ENCODE measurements around the gene CCDC167. TPM values are rescaled to one million over a fixed set of nuclear protein-coding genes. Genes with fewer than 3 reads are reported as not detected.

CCDC167 gene
- total RNA-seq, 1 donor from 2014 or later = 28.4 TPM

DNA sequence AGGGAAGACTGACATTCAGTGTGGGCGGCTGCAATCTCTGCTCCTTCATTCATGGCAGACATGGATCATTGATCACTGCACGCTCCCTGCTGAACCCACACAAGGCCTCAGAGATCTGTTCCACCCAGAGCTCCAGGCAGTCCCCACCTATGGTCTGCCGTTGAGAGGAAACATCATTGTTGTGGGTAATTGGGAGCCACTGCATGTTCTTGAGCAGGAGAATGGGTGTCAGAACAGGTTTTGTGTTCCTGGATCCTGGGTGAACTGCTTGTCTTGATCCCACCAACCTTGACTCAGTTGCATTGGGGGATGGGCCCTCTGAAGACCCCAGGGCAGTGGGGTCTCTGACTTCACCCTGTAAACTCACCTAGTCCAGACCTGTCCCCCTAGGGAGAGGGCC lies 23.1 kb upstream of the CCDC167 start:
- H3K27me3 ChIP-seq = no peaks in the 10 kb centered on the region
- intact Hi-C loops (cut with DNase I) = no loop called here
- no peaks in the 10 kb centered on the region for H3K36me3 ChIP-seq
- no peak for DNase-seq (ENCODE audit: low spot score in 2 of 2)
- H3K9me3 ChIP-seq = no peaks in the 10 kb centered on the region
- no peaks in the 10 kb centered on the region for H3K4me1 ChIP-seq
- TF ChIP-seq, protein P1, sequence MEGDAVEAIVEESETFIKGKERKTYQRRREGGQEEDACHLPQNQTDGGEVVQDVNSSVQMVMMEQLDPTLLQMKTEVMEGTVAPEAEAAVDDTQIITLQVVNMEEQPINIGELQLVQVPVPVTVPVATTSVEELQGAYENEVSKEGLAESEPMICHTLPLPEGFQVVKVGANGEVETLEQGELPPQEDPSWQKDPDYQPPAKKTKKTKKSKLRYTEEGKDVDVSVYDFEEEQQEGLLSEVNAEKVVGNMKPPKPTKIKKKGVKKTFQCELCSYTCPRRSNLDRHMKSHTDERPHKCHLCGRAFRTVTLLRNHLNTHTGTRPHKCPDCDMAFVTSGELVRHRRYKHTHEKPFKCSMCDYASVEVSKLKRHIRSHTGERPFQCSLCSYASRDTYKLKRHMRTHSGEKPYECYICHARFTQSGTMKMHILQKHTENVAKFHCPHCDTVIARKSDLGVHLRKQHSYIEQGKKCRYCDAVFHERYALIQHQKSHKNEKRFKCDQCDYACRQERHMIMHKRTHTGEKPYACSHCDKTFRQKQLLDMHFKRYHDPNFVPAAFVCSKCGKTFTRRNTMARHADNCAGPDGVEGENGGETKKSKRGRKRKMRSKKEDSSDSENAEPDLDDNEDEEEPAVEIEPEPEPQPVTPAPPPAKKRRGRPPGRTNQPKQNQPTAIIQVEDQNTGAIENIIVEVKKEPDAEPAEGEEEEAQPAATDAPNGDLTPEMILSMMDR (IDR thresholded peaks at IDR 0.05) = no peak
- H3K4me3 ChIP-seq = no peak overlapping the region
- no peak overlapping the region for H3K27ac ChIP-seq

GRCh38 chr6:37521674-37522073 lies 22.0 kb upstream of the CCDC167 start:
- H3K4me1 ChIP-seq = no peaks in the 10 kb centered on the region
- no peaks in the 10 kb centered on the region for H3K27me3 ChIP-seq
- no peak for DNase-seq (ENCODE audit: low spot score in 2 of 2)
- H3K9me3 ChIP-seq = no peaks in the 10 kb centered on the region
- no peaks in the 10 kb centered on the region for H3K36me3 ChIP-seq
- H3K4me3 ChIP-seq = no peak overlapping the region
- intact Hi-C loops (cut with DNase I) = no loop called here
- TF ChIP-seq, protein P1 (IDR thresholded peaks at IDR 0.05) = no peak
- no peak overlapping the region for H3K27ac ChIP-seq

DNA sequence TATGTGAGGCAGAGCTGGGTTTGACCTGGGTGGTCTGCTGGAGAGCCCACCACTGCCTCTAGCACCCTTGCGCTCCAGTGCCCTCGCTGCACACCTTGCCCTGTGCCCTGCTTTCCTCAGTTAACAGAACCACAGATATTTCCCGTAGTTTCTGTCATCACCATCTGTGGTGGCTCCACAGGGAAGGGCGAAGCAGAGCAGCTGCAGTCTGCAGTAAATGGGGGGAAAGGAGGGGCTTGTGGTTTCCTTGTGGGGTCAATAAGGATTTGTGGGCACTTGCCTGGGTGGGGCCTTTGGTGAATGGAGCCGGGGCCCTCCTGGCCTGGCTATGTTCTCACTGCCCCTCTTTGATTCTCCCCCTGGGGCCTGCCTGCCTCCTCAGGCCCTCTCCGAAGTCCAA lies 21.2 kb upstream of the CCDC167 start:
- DNase-seq (ENCODE audit: low spot score in 2 of 2) = no peak
- H3K9me3 ChIP-seq = no peaks in the 10 kb centered on the region
- intact Hi-C loops (cut with DNase I) = no loop called here
- no peak overlapping the region for H3K27ac ChIP-seq
- H3K4me3 ChIP-seq = no peak overlapping the region
- H3K36me3 ChIP-seq = no peaks in the 10 kb centered on the region
- no peaks in the 10 kb centered on the region for H3K27me3 ChIP-seq
- TF ChIP-seq, protein P1 (IDR thresholded peaks at IDR 0.05) = no peak
- H3K4me1 ChIP-seq = no peaks in the 10 kb centered on the region

GRCh38 chr6:37519461-37519860 lies 19.8 kb upstream of the CCDC167 start:
- DNase-seq (ENCODE audit: low spot score in 2 of 2) = no peak
- intact Hi-C loops (cut with DNase I) = no loop called here
- no peak overlapping the region for H3K27ac ChIP-seq

DNA sequence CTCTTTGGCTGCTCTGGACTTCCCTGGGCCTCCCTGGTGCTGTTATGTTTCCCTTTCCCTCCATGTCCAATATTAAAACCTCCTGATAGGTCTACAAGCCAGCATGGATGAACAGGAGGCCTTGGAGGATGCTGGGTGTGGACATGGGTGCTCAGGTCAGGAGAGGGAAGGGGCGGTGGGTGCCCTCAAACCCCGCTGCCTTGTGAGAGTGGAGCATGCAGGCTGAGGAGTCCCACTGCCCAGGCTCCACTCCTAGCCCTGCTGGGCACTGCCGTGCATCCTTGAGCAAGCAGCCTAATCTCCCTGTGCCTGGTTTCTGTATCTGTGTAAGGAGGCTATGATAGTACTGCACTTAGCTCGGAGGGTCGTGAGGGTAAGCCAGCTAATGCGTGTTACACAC lies 18.4 kb upstream of the CCDC167 start:
- no peak overlapping the region for H3K27ac ChIP-seq
- TF ChIP-seq, protein P1 (IDR thresholded peaks at IDR 0.05) = no peak
- H3K4me3 ChIP-seq = no peak overlapping the region
- H3K4me1 ChIP-seq = no peaks in the 10 kb centered on the region
- no peaks in the 10 kb centered on the region for H3K9me3 ChIP-seq
- no peaks in the 10 kb centered on the region for H3K36me3 ChIP-seq
- intact Hi-C loops (cut with DNase I) = no loop called here
- no peaks in the 10 kb centered on the region for H3K27me3 ChIP-seq
- no peak for DNase-seq (ENCODE audit: low spot score in 2 of 2)

More at GRCh38 chr6:37519461-37519860, 19.8 kb upstream of the CCDC167 start:
- no peaks in the 10 kb centered on the region for H3K36me3 ChIP-seq
- H3K4me3 ChIP-seq = no peak overlapping the region
- H3K9me3 ChIP-seq = no peaks in the 10 kb centered on the region
- no peaks in the 10 kb centered on the region for H3K27me3 ChIP-seq
- H3K4me1 ChIP-seq = no peaks in the 10 kb centered on the region
- TF ChIP-seq, protein P1 (IDR thresholded peaks at IDR 0.05) = no peak

DNA sequence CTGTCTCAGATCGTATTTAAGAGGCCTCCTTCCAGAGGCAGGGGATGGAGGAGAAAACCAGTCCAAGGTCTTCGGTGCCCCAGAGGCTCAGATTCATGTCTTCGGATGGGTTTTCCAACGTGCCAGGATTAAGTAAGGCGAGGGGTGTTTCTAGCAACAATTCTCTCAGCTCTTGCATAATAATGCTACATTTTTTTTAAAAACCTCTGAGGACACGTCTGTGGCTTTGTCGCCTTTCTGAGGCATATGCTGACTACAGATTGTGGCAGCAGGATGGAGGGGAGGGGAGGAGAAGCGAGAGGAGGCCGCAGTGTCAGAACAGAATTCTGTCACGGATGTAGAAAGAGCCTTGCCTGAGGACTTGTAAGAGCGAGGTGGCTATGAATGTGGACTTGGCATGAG lies 17.7 kb upstream of the CCDC167 start:
- Histone ChIP-seq H3K9me3 (no peaks in the 10 kb centered on the region), H3K27me3 (no peaks in the 10 kb centered on the region), H3K4me3 (no peak overlapping the region), H3K27ac (no peak overlapping the region), H3K4me1 (no peaks in the 10 kb centered on the region), H3K36me3 (no peaks in the 10 kb centered on the region)
- intact Hi-C loops (cut with DNase I) = no loop called here
- no peak for DNase-seq (ENCODE audit: low spot score in 2 of 2)
- TF ChIP-seq, protein P1 (IDR thresholded peaks at IDR 0.05) = no peak
